Vagina (tissue), 2 donors: Measurements from ENCODE around the gene VAMP4. TPM values are rescaled to one million over a fixed set of nuclear protein-coding genes. Genes with fewer than 3 reads are reported as not detected.

Experiments used
- DNase-seq, 2 donors: peaks; one replicate each; pipeline ENCODE4 v3.0.0-alpha.2; 2017; ENCODE audit errors: extremely low spot score in 2 of 2
- H3K27ac ChIP-seq: fragments of 200-600 bp; sonication (generic); one replicate; pipeline ENCODE4 v1.5.1; 2019
- H3K27me3 ChIP-seq: fragments of 200-600 bp; sonication (generic); one replicate; pipeline ENCODE4 v1.5.1; 2019
- H3K36me3 ChIP-seq, 2 donors: fragments of 200-600 bp; sonication (generic); one replicate each; pipeline ENCODE4 v1.5.1; 2017 to 2019
- H3K4me1 ChIP-seq: fragments of 200-600 bp; sonication (generic); one replicate; pipeline ENCODE4 v1.5.1; 2019
- H3K4me3 ChIP-seq, 2 donors: fragments of 200-600 bp; sonication (generic); 1 replicate in 1 of 2; 2 replicates in 1 of 2; pipeline ENCODE4 v1.5.1; 2016 to 2019
- H3K9me3 ChIP-seq: fragments of 200-600 bp; sonication (generic); one replicate; pipeline ENCODE4 v1.5.1; 2019
- POLR2A ChIP-seq, 2 donors: fragments of 450-650 bp; IDR thresholded peaks; one replicate each; pipeline ENCODE4 v1.6.1; 2017; ENCODE audit warnings: antibody characterized with exemption in 2 of 2, mild to moderate bottlenecking in 2 of 2, moderate library complexity in 2 of 2
- POLR2AphosphoS5 ChIP-seq, 2 donors: sonication (generic); formaldehyde crosslinking; IDR thresholded peaks; one replicate each; pipeline ENCODE4 v1.9.0; 2017; ENCODE audit warnings: antibody characterized with exemption in 2 of 2, mild to moderate bottlenecking in 2 of 2, low read depth in 1 of 2; ENCODE audit not compliant: insufficient read depth in 1 of 2
- intact Hi-C: fragments of 100-400 bp; cut with DNase I; formaldehyde crosslinking; loops from one replicate; pipeline ENCODE4 v1.15.1; 2023
- total RNA-seq: library from RNA; depleted of rRNA; stranded (reverse); fragments of >200 nt; gene quantifications from one replicate; pipeline ENCODE4 v1.2.3, GENCODE V29; 2016
- TF ChIP-seq, protein P1 (sequence below), 3 experiments: fragments of 450-650 bp in 2 of 3; fragments of 200-600 bp in 1 of 3; sonication (generic) in 1 of 3; IDR thresholded peaks; one replicate each; pipeline ENCODE4 v1.5.1; 2017 to 2019; ENCODE audit warnings: antibody characterized with exemption in 3 of 3, mild to moderate bottlenecking in 2 of 3, moderate library complexity in 2 of 3

Gene VAMP4
- total RNA-seq, 1 donor from 2014 or later: 8.1 TPM

GRCh38 chr1:171781176-171781875 is 39.5 kb upstream of the VAMP4 start, which contains the start of gene METTL13:
Gene METTL13 (plus strand): TSS chr1:171781660. CDS start chr1:171781968, 308 bp downstream.
- Histone ChIP-seq H3K36me3 (peaks cover 0 to 26% of the 10 kb centered on the region in 2 donors), H3K27ac (peak within 1 kb of the TSS; percentile 86), H3K9me3 (no peaks in the 10 kb centered on the region), H3K27me3 (no peaks in the 10 kb centered on the region), H3K4me1 (peaks cover 30% of the 10 kb centered on the region), H3K4me3 (peak within 1 kb of the TSS; percentile 86 to 93)
- peak; percentile 99 to 100 for DNase-seq
- TF ChIP-seq POLR2A (IDR thresholded peaks at IDR 0.05) (peak; percentile 38 to 95), POLR2AphosphoS5 (IDR thresholded peaks at IDR 0.05; ENCODE audit: insufficient read depth in 1 of 2, low read depth in 1 of 2) (peak; percentile 95 to 98)
- TF ChIP-seq, protein P1, sequence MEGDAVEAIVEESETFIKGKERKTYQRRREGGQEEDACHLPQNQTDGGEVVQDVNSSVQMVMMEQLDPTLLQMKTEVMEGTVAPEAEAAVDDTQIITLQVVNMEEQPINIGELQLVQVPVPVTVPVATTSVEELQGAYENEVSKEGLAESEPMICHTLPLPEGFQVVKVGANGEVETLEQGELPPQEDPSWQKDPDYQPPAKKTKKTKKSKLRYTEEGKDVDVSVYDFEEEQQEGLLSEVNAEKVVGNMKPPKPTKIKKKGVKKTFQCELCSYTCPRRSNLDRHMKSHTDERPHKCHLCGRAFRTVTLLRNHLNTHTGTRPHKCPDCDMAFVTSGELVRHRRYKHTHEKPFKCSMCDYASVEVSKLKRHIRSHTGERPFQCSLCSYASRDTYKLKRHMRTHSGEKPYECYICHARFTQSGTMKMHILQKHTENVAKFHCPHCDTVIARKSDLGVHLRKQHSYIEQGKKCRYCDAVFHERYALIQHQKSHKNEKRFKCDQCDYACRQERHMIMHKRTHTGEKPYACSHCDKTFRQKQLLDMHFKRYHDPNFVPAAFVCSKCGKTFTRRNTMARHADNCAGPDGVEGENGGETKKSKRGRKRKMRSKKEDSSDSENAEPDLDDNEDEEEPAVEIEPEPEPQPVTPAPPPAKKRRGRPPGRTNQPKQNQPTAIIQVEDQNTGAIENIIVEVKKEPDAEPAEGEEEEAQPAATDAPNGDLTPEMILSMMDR (IDR thresholded peaks at IDR 0.05): no peak
- intact Hi-C loops: loop anchor here (2.0 kb wide), 1 partner anchor 39 kb away; the partner anchor contains the start of gene VAMP4

DNA sequence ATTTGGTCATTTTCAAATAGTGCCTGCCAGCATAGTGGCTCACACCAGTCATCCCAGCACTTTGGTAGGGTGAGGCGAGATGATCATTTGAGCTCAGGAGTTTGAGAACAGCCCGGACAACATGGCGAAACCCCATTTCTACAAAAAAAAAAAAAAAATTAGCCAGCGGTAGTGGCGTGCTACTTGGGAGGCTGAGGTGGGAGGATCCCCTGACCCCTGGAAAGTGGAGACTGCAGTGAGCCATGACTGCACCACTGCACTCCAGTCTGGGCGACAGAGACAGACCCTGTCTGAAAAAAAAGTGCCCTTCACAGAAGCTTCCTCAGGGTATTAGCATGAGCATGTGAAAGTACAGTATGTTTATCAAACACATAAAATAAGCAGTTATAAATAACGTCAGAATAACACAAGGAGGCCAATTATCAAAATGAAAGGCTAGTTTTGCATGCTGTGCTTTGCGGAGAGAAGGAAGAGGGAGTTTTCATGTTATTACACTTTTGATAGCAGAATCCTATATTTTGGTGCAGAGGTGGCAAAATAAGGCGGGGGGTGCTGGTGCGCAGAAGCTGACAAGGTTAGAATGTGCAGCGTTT is 38.8 kb upstream of the VAMP4 start:
- intact Hi-C loops: loop anchor here (2.0 kb wide), 1 partner anchor 38 kb away; the partner anchor contains the start of gene VAMP4
- peak in 1 of 2 donors; percentile 71 for DNase-seq
- peaks cover 30% of the 10 kb centered on the region for H3K4me1 ChIP-seq
- H3K4me3 ChIP-seq: peak overlapping the region; percentile 86 to 93
- H3K9me3 ChIP-seq: no peaks in the 10 kb centered on the region
- H3K36me3 ChIP-seq: peaks cover 0 to 20% of the 10 kb centered on the region in 2 donors
- no peaks in the 10 kb centered on the region for H3K27me3 ChIP-seq
- TF ChIP-seq POLR2A (IDR thresholded peaks at IDR 0.05) (no peak), POLR2AphosphoS5 (IDR thresholded peaks at IDR 0.05; ENCODE audit: insufficient read depth in 1 of 2, low read depth in 1 of 2) (no peak)
- TF ChIP-seq, protein P1 (IDR thresholded peaks at IDR 0.05): no peak
- peak overlapping the region; percentile 86 for H3K27ac ChIP-seq

DNA sequence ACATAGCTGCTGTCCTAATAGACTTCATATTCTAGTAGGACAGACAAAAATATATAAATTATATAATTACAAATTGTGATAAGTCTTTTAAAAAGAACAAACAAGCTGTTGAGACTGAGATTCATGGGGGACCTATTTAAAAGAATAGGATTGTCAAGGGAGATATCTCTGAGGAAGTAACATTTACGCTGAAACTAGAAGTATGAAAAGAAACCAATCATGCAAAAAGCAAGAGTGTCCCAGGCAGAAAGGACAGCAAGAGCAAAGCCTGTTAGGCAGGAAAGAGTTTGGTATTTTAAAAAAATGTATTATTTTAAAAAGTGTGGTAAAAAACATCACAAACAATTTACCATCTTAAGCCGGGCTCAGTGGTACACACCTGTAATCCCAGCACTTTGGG is 30.4 kb upstream of the VAMP4 start:
- no peak for DNase-seq
- Histone ChIP-seq H3K36me3 (no peaks in the 10 kb centered on the region), H3K27ac (no peak overlapping the region), H3K4me1 (no peaks in the 10 kb centered on the region), H3K4me3 (no peak overlapping the region), H3K27me3 (no peaks in the 10 kb centered on the region), H3K9me3 (no peaks in the 10 kb centered on the region)
- TF ChIP-seq POLR2A (IDR thresholded peaks at IDR 0.05) (no peak), POLR2AphosphoS5 (IDR thresholded peaks at IDR 0.05; ENCODE audit: insufficient read depth in 1 of 2, low read depth in 1 of 2) (no peak)
- TF ChIP-seq, protein P1 (IDR thresholded peaks at IDR 0.05): no peak
- intact Hi-C loops: no loop called here

DNA sequence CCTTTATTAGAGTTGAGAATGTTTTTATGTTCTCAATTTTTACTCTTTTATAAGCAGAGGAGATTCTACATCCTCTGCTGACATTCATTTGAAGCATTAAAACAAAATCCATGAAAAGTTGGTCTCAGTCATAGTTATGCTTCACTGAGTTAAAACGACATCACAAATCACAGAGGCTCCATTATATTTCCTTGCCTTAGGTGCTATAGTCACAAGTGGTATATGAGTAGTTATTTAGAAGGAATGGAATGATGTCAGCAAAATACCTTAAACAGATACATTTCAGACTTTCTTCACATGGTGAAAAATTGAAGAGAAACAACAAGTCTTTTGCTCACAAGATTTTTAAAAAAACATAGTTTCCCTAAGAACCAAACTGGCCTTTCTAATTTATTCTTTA is 27.9 kb upstream of the VAMP4 start:
- TF ChIP-seq POLR2A (IDR thresholded peaks at IDR 0.05) (no peak), POLR2AphosphoS5 (IDR thresholded peaks at IDR 0.05; ENCODE audit: insufficient read depth in 1 of 2, low read depth in 1 of 2) (no peak)
- TF ChIP-seq, protein P1 (IDR thresholded peaks at IDR 0.05): no peak
- Histone ChIP-seq H3K27me3 (no peaks in the 10 kb centered on the region), H3K36me3 (no peaks in the 10 kb centered on the region), H3K4me3 (no peak overlapping the region), H3K9me3 (no peaks in the 10 kb centered on the region), H3K27ac (no peak overlapping the region), H3K4me1 (no peaks in the 10 kb centered on the region)
- intact Hi-C loops: no loop called here
- no peak for DNase-seq

- intact Hi-C loops: no loop called here
- Histone ChIP-seq H3K9me3 (no peaks in the 10 kb centered on the region), H3K4me3 (no peak overlapping the region), H3K4me1 (no peaks in the 10 kb centered on the region), H3K27me3 (no peaks in the 10 kb centered on the region), H3K36me3 (no peaks in the 10 kb centered on the region), H3K27ac (no peak overlapping the region)
- no peak for DNase-seq
- TF ChIP-seq POLR2AphosphoS5 (IDR thresholded peaks at IDR 0.05; ENCODE audit: insufficient read depth in 1 of 2, low read depth in 1 of 2) (no peak), POLR2A (IDR thresholded peaks at IDR 0.05) (no peak)
- TF ChIP-seq, protein P1 (IDR thresholded peaks at IDR 0.05): no peak
Measured at GRCh38 chr1:171769171-171769570, 27.3 kb upstream of the VAMP4 start.
